HTERT RPE-1 (cell line): ENCODE data around the gene RAI1.

Experiments used
- in situ Hi-C: fragments of 300-500 bp; cut with MboI; formaldehyde crosslinking; loops from 4 replicates; pipeline ENCODE4 v1.14.3; 2020; ENCODE audit warnings: low sequenced_read_pairs

Gene RAI1

DNA sequence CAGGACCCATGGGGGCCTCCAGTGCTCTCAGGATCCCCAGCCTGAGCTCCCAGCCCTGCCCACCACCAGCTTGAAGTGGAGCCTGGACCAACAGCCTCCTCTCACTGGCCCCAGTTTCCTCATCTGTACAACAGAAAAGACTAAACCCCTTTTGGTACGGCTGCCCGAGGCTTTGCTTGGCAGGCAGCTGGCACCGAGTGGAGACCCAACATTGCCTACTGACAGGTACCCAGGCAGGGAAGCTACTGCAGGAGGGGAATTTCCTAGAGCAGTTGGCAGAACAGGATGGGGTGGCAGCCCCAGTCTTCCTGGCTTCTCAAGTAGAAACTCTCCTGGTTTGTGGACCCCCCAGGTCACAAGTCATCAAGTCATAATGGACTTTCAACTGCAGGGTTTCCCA lies 141.4 kb downstream of the RAI1 start:
- in situ Hi-C loops: no loop called here

- in situ Hi-C loops: no loop called here
Observed at GRCh38 chr17:17823433-17824118, 142.3 kb downstream of the RAI1 start.

DNA sequence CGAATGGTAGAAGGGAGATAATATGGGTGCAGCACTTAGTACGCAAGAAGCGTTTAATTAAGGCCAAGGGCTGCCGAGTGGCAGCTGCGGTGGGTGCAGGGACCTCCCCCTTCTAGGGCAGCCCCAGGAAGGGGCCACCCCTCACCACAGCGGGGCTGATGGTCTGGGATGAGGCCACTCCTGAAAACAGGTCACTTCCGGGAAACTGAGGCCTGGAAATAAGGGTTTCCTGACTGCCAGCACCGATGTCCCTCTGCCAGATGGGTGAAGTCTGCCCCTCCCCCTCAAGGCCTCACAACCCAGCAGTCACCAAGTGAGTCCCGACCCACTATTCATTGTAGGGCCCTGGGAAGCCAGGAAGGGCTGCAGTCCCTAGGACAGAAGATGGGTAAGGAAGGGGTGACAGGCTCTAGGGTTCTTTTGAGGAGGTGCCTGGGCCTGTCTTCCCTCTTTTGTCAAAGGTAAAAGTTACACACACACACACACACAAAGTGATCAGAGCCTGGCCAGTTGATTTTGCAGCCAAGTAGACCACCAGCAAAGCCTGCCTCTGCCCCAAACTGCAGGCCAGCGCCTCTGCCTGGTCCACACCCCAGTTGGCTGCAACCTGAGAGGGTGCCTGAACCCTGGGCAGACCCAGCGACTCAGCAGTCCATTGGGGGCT lies 143.0 kb downstream of the RAI1 start:
- in situ Hi-C loops: no loop called here

GRCh38 chr17:17824783-17825614 lies 143.7 kb downstream of the RAI1 start:
- in situ Hi-C loops: no loop called here

- in situ Hi-C loops: no loop called here
Observed at GRCh38 chr17:17826342-17826713, 145.1 kb downstream of the RAI1 start.

GRCh38 chr17:17826942-17827785 lies 145.9 kb downstream of the RAI1 start:
- in situ Hi-C loops: no loop called here

DNA sequence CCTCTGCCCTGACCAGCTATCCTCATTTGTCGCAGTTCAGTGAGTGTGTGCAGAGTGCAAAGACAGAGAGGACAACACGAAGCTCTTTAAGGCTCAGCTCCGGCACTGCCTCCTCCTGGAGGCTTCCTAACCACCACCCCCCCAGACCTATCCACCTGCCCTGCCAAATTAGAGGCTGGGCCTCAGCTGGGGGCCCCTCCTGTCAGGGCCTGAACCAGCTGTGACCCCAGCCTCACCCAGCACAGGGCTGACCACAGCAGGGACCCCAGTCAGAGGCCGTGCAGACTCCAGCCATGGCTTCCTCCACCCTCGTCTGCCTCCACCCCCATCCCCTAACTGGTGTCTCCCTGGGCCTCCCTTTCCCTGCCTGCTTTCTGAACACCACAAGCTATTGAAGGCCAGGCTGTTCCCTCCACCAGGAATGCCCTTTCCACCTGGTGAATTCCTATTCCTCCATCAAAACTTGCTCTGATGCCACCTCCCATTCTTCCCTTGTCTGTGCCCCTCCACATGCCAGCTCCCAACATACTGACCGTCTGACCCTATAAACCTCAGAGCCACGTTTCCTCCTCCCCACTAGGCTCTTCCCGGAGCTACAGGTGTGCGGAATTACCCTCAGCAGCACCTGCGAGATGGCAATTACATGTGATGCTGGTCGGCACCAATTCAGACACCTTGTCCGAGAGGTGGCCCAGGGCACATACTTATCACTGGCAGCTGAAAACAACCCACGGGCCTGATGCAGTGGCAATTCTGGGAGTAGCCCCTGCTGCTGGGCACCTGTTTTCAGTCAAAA lies 146.8 kb downstream of the RAI1 start:
- in situ Hi-C loops: no loop called here

DNA sequence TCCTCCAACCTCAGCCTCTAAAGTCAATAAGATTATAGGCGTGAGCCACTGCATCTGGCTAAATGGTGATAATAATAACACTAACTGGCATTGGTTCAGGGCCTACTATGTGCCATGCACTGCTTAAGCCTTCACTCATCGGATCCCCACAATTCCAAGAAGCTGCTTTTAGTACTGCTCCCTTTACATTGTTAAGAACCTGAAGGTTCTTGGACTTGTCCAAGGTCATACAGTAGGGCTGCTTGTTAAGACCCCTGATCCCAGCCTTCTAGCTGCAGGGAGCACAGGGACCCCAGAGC lies 149.0 kb downstream of the RAI1 start:
- in situ Hi-C loops: no loop called here

GRCh38 chr17:17830740-17831207 lies 149.5 kb downstream of the RAI1 start:
- in situ Hi-C loops: no loop called here

- in situ Hi-C loops: no loop called here
Observed at GRCh38 chr17:17831208-17832031, 150.2 kb downstream of the RAI1 start.

- in situ Hi-C loops: no loop called here
Observed at GRCh38 chr17:17832032-17832363, 150.7 kb downstream of the RAI1 start.

GRCh38 chr17:17833658-17834357 lies 152.6 kb downstream of the RAI1 start:
- in situ Hi-C loops: no loop called here

DNA sequence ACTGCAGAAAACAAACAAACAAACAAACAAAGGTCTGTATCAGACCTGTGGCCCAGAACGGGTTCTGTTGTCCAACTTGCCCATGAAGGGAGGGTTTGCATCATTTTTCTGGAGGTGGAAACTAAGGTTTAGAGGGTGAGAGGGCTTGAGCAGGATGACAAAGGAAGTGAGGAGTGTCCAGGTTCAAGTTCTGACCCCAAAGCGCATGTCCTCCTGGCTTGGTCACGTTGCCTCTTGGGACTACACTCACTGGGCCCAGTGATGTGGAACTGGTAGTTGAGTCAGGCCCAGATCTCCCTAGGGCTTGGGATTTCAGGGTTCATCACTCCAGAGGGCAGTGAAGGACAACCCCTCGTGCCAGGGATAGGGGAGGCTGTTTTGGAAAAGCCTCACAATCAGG lies 153.7 kb downstream of the RAI1 start:
- in situ Hi-C loops: no loop called here

- in situ Hi-C loops: no loop called here
Observed at GRCh38 chr17:17835415-17836249, 154.4 kb downstream of the RAI1 start.

DNA sequence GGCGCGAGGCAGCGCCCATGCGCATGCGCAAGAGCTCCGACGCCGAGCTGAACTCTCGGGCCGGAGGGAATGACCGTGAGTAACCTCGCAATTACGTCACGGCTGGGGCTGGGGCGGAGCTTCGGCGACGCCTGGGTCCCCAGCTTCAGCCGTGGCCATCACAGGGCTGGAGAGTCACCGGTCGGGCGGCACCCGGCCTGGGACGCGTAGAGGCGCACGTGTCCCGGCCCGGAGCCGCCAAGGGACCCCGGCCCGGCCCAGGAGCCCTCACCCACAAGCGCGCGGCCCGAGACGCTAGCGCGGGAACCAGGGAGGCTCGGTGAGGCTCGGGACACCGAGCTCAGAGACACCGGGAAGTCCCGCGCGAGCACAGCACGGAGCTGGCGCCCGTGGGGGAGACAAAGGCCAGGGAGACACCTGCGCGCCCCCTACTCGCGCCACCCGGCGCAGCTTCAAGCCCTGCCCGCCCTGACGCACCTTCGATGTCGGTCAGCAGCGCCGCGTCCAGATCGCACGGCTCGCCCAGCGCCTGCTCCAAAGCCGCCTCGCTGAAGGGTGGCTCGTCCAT lies 155.1 kb downstream of the RAI1 start:
- in situ Hi-C loops: no loop called here

GRCh38 chr17:17836818-17837379 lies 155.6 kb downstream of the RAI1 start, which contains the start of gene SREBF1:
Gene SREBF1 (minus strand): TSS chr17:17836986. CDS start chr17:17836817, 169 bp downstream.
- in situ Hi-C loops: no loop called here

- in situ Hi-C loops: no loop called here
Observed at GRCh38 chr17:17837380-17837821, 156.1 kb downstream of the RAI1 start.
